ENCODE data around the gene LTF. TPM values are rescaled to one million over a fixed set of nuclear protein-coding genes. Genes with fewer than 3 reads are reported as not detected.
"Not testable (repeated sequence)": the region's sequence is repeated elsewhere in the genome, so short reads cannot be mapped to it uniquely, and the experiment has no call there.

LTF gene
- total RNA-seq, 1 donor from 2014 or later = 0.53 TPM

DNA sequence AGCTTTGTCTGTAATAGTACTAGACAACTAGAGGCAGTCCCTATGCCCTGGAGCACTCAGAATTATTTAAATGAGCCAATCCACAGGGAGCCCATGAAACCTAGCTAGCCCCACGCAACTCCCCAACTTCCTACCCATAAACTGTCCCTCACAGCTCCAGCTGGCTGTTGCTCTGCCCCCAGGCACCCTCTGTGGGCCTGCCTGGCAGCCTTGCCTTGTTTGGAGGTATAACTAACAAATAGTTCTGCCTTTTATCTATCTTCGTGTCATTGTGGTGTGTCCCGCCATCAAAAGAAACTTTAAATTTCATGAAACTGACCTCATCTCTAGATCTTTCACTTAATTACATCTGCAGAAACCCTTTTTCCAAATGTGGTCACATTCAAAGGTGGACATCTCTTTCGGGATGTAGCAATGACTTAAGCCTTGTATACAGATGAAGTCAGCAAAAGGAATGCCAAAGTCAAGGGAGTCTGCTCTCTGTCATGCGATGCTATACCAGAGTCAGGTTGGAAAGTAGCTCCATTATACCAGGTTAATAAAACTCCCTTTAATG is 31.3 kb upstream of the LTF start:
- peaks cover 3% of the 10 kb centered on the region for H3K27me3 Mint-ChIP-seq
- TF ChIP-seq, protein P1, sequence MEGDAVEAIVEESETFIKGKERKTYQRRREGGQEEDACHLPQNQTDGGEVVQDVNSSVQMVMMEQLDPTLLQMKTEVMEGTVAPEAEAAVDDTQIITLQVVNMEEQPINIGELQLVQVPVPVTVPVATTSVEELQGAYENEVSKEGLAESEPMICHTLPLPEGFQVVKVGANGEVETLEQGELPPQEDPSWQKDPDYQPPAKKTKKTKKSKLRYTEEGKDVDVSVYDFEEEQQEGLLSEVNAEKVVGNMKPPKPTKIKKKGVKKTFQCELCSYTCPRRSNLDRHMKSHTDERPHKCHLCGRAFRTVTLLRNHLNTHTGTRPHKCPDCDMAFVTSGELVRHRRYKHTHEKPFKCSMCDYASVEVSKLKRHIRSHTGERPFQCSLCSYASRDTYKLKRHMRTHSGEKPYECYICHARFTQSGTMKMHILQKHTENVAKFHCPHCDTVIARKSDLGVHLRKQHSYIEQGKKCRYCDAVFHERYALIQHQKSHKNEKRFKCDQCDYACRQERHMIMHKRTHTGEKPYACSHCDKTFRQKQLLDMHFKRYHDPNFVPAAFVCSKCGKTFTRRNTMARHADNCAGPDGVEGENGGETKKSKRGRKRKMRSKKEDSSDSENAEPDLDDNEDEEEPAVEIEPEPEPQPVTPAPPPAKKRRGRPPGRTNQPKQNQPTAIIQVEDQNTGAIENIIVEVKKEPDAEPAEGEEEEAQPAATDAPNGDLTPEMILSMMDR (IDR thresholded peaks at IDR 0.05; ENCODE audit: unreplicated experiment) = no peak
- H3K4me1 Mint-ChIP-seq (ENCODE audit: low read depth) = peaks cover 5% of the 10 kb centered on the region
- no peak overlapping the region for H3K4me3 Mint-ChIP-seq (ENCODE audit: low read depth)
- no peaks in the 10 kb centered on the region for H3K9me3 Mint-ChIP-seq (ENCODE audit: low read depth)
- no peak overlapping the region for H3K27ac Mint-ChIP-seq
- no peak for DNase-seq (ENCODE audit: low spot score, unreplicated experiment)
- peaks cover 1% of the 10 kb centered on the region for H3K36me3 Mint-ChIP-seq (ENCODE audit: insufficient read depth)

DNA sequence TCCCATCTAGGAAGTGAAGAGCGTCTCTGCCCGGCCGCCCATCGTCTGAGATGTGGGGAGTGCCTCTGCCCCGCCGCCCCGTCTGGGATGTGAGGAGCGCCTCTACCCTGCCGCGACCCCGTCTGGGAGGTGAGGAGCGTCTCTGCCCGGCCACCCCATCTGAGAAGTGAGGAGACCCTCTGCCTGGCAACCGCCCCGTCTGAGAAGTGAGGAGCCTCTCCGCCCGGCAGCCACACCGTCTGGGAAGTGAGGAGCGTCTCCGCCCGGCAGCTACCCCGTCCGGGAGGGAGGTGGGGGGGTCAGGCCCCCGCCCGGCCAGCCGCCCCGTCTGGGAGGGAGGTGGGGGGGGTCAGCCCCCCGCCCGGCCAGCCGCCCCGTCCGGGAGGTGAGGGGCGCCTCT is 29.8 kb upstream of the LTF start:
- DNase-seq (ENCODE audit: low spot score, unreplicated experiment); H3K4me1 Mint-ChIP-seq (ENCODE audit: low read depth); H3K27me3 Mint-ChIP-seq; H3K9me3 Mint-ChIP-seq (ENCODE audit: low read depth); H3K4me3 Mint-ChIP-seq (ENCODE audit: low read depth); H3K27ac Mint-ChIP-seq; H3K36me3 Mint-ChIP-seq (ENCODE audit: insufficient read depth): not testable (repeated sequence)

GRCh38 chr3:46492890-46493547 is 28.3 kb upstream of the LTF start:
- peaks cover 1% of the 10 kb centered on the region for H3K36me3 Mint-ChIP-seq (ENCODE audit: insufficient read depth)
- H3K4me3 Mint-ChIP-seq (ENCODE audit: low read depth) = no peak overlapping the region
- no peaks in the 10 kb centered on the region for H3K9me3 Mint-ChIP-seq (ENCODE audit: low read depth)
- H3K27me3 Mint-ChIP-seq = peaks cover 3% of the 10 kb centered on the region
- TF ChIP-seq, protein P1 (IDR thresholded peaks at IDR 0.05; ENCODE audit: unreplicated experiment) = no peak
- DNase-seq (ENCODE audit: low spot score, unreplicated experiment) = no peak
- no peak overlapping the region for H3K27ac Mint-ChIP-seq
- peaks cover 11% of the 10 kb centered on the region for H3K4me1 Mint-ChIP-seq (ENCODE audit: low read depth)

- Mint-ChIP-seq H3K27ac (no peak overlapping the region), H3K4me1 (ENCODE audit: low read depth) (peaks cover 13% of the 10 kb centered on the region), H3K36me3 (ENCODE audit: insufficient read depth) (peaks cover 1% of the 10 kb centered on the region), H3K27me3 (peaks cover 3% of the 10 kb centered on the region), H3K9me3 (ENCODE audit: low read depth) (no peaks in the 10 kb centered on the region), H3K4me3 (ENCODE audit: low read depth) (no peak overlapping the region)
- DNase-seq (ENCODE audit: low spot score, unreplicated experiment) = no peak
- TF ChIP-seq, protein P1 (IDR thresholded peaks at IDR 0.05; ENCODE audit: unreplicated experiment) = no peak
Measured at GRCh38 chr3:46491089-46492070, 26.7 kb upstream of the LTF start.

DNA sequence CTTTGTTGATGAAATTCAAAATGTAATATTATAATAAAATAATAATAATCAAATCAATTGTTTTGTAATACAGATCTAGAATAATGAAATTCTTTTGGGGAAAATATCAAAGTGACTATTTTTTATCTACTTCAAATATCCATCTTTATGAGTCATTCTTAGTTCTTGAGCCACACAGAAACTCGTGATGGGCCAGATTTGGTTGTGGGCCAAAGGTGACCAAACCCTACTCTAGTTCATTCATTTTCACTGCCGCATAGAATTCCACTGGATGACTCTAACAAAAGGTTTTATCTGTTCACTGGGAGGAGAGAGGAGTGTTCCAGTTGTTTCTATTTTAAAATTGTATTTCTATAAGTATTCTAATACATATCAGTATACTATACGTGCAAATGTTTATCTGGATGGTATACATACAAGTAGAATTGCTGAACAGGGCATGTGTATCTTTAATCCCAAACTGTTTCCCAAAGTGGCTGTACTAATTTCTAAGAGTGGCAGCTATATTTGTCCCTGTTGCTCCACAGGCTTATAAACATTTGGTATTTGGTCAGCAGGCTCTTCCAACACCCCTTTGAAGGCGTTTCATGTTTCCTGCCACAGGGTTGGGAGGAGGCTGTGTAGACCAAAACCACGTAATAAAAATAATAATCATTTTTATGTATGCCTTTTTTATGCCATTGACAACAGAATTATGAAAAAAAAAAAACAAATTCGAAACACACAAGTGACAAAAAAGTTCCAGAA is 25.8 kb upstream of the LTF start:
- Mint-ChIP-seq H3K36me3 (ENCODE audit: insufficient read depth) (peaks cover 1% of the 10 kb centered on the region), H3K27ac (no peak overlapping the region), H3K4me3 (ENCODE audit: low read depth) (no peak overlapping the region), H3K9me3 (ENCODE audit: low read depth) (no peaks in the 10 kb centered on the region), H3K4me1 (ENCODE audit: low read depth) (peaks cover 21% of the 10 kb centered on the region), H3K27me3 (peaks cover 3% of the 10 kb centered on the region)
- TF ChIP-seq, protein P1 (IDR thresholded peaks at IDR 0.05; ENCODE audit: unreplicated experiment) = no peak
- no peak for DNase-seq (ENCODE audit: low spot score, unreplicated experiment)
